DMS114 treated with DMSO at 0.1 percent for 48 hours (cell line): ENCODE measurements around the gene RAB6B.

Source experiments
- DNase-seq: peaks from one replicate; lab custom pipeline; 2025; ENCODE audit not compliant: unreplicated experiment; lab: John Stamatoyannopoulos, UW

RAB6B gene

GRCh38 chr3:133881939-133882825 is 13.5 kb downstream of the RAB6B start:
- no peak for DNase-seq

GRCh38 chr3:133881492-133881891 is 14.2 kb downstream of the RAB6B start:
- no peak for DNase-seq

GRCh38 chr3:133880886-133881455 is 14.7 kb downstream of the RAB6B start:
- no peak for DNase-seq

DNA sequence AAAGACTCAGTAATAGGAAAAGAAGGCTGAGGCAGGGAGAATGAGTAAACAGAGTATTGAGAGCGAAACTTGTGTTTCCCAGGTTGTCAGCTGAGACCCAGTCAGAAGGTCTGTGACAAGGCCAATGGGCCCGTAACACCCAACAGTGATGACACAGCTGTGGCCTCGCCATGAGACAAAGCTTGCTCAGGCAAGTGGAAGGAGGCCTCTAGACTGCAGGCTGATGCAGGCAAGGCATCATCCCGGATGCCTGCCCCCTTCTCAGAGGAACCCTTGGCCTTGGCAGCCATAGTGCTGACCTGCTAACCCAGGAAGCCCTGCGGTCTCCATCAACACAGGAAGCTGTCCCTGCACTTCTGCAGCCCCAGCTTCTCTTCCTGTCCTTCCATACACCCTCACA is 15.4 kb downstream of the RAB6B start:
- no peak for DNase-seq

DNA sequence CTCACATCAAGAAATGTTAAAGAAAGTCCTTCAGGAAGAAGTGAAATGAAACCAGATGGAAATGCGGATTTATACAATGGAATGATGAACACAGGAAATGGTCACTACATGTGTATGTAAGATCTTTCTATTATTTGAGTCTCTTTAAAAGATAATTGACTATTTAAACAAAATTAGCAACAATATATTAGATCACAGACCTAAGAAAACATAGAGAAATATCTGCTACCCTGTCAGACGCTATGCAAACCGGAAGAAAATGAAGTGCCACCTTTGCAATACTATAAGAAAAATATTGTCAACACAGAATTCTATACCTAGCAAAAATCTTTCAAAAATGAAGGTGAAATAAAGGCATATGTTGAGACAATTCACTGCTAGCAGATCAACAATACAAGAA is 17.2 kb downstream of the RAB6B start:
- no peak for DNase-seq

DNA sequence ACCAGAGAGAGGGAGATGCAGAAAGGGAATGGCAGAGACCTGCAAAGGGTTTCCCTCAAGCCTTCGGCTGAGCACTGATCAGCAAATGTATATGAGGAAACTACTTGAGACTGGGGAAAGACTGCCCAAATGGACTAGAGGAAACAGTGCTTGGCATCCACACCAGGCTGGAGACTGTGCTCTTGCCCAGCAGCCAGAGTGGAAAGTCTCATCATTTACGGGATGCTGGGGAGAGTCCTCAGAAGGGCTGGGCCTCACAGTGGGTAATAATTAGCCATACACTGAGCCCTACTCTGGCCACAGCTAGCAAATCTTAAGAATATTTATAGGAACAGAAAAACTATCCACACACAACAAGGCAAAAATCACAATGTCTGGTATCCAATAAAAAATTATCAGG is 18.5 kb downstream of the RAB6B start:
- DNase-seq: no peak

GRCh38 chr3:133874761-133875438 is 20.8 kb downstream of the RAB6B start:
- no peak for DNase-seq

DNA sequence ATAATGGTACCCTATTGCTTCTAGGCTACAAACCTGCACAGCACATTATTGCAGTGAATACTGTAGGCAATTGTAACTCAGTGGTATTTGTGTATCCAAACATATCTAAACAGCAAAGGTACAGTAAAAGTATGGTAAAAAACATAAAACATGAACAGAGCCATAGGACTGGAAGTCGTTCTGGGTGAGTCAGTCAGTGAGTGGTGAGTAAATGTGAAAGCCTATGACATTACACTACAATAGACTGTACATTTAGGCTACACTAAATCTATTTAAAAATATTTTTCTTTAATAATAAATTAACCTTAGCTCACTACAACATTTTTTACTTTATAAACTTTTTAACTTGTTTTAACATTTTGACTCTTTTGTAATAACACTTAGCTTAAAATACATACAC is 21.3 kb downstream of the RAB6B start:
- DNase-seq: no peak

DNA sequence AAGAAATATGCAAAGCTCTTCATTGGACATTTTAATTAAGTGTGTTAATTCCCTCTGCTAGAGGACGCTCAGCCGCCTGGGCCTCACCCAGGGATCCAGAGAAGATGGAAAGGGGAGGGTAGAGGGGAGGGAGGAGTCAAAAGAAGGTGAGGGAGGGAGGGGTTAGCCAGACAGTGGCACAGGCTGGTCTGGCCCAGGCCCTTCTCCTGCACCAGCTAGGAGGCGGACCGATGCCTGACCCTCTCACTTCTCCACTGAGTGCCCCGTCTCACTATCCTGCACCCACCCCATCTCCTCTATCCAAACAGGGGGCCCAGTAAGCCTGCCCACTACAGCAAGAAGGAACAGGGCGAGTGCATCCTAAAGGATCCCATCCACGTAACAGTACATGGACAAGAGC is 22.9 kb downstream of the RAB6B start:
- DNase-seq: no peak

DNA sequence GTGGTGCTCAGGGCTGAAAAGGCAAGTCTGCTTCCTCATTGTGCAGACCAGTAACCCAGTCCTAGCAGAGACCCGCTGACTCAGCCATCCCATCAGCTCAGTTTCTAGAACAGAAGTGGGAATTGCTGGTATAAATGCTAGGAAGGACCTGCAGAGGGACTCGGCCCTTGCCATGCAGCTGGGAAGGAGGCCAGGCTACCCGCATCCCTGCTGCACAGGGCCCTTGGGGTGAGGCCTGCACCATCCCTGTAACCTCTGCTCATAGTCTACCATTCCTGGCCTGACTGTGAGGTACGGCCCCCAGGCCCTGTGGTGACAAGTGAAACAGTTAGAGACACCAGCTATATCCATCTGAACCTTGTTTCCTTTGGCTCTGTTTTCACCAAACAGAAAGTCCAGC is 23.5 kb downstream of the RAB6B start:
- DNase-seq: no peak

- DNase-seq: no peak
Measured at GRCh38 chr3:133871368-133872090, 24.2 kb downstream of the RAB6B start.

DNA sequence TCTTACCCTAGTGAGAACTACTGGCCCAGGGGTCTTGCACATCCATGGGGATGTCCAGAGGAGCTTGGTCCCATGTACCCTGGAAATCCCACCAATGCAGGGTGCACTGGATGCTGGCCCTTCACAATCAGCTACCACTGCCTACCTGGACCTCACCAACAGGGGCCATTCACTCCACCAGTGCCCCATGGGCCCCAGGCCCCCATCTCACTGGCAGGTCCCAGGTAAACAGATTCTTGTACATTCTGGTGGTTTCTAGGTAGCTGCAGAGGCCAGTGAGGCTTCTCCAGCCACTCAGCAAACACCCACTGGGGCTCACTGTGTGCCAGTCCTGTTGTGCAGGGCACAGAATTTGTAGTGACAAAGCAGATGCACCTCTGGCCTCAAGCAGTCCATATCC is 24.9 kb downstream of the RAB6B start:
- no peak for DNase-seq

- DNase-seq: no peak
Measured at GRCh38 chr3:133869586-133869985, 26.1 kb downstream of the RAB6B start.

- no peak for DNase-seq
Measured at GRCh38 chr3:133868758-133869475, 26.8 kb downstream of the RAB6B start.

GRCh38 chr3:133868186-133868585 is 27.5 kb downstream of the RAB6B start:
- no peak for DNase-seq

DNA sequence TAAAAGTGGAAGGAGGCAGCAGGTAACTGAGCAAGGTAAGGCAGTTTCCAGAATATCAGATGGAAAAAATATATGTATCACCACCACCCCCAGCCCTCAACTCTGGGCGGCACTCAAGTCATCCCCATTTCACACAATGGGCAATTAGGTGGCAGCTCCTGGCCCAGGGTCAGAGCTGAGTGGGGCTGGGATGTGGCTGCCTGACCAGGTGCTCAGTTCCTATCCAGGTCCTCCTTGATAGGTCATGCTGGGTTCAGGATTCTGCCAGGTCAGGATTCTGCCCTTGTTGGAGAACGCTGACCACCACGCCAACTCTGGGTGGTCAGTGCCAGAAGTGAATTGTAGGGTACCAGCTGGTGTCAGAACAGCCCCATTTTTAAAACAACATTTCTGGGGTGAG is 29.5 kb downstream of the RAB6B start:
- DNase-seq: no peak

GRCh38 chr3:133865136-133865855 is 30.4 kb downstream of the RAB6B start:
- no peak for DNase-seq

DNA sequence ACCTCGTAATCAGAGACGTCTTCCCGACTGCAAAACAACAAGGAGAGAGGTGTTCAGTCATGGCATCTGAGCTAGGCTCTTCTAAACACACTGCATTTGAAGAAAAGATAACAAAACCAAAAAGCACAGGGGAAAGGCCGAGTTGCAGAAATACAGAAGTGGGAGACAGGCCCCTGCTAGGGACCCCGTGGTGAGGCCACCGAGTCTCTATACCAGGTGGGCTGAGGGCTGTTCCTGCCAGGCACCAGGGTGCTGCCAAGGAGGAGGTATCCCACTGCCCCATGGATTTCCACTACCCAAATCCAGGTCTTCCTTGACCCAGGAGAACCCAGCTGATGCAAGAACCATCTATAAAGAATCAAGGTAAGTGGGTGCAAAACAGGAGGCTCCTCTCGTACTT is 31.1 kb downstream of the RAB6B start:
- DNase-seq: no peak

DNA sequence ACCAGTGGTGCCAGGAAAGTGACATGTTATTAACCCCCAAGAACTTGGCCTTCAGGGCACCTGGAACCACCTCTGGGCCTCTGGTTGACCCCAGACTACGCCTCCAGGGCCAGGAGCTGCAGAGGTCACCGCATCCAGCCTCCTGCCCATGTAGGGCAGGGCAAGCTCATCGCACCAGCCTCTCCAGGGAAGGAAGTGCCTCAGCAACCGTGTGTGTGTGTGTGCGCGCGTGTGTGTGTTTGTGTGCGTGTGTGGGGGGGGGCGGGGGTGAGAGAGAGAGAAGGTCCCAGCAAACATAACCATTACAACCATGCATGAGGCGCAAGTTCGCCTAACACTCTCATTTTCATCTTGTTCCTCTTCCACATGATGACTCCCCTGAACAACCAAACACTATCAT is 31.8 kb downstream of the RAB6B start:
- DNase-seq: no peak

DNA sequence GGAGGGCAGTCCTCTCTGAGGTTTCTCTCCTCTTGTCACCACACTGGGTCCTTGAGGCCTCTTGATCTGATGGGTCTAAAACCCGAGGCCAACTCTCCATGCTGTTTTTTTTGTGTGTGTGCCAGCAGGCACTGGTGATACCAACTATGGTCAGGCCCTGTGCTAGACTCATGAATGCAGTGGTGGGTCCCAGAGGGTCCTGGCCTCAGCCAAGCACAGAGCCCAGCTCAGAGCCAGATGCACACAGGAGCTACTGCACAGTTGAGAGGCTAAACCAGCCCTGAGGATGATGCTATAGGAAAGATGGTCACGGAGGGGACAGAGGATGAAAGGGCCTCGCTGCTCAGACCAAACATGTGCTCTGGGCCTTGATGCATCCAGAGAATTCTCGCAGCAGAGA is 33.5 kb downstream of the RAB6B start:
- DNase-seq: no peak
